HepG2 (cell line): ENCODE results near the gene DLG2. TPM values are rescaled to one million over a fixed set of nuclear protein-coding genes. Genes with fewer than 3 reads are reported as not detected.

Experiments used
- ATAC-seq: fragments of 200-7000 bp; cut with Tn5 transposase; 3 replicates; pipeline ENCODE4 v1.9.1; 2020; ENCODE audit warnings: mild to moderate bottlenecking, moderate library complexity
- BruUV-seq: library from RNA; stranded (reverse); fragments of 400-500 nt; replicated peaks from 2 replicates; lab custom pipeline; 2021; lab: Mats Ljungman, UMichigan
- CTCF ChIA-PET: fragments of 300-600 bp; formaldehyde crosslinking; extraction: SDS; loops from one replicate; lab custom pipeline; 2021; ENCODE audit warnings: low total read pairs, inconsistent platforms, low intra/inter-chr PET ratio; lab: Yijun Ruan, JAX
- POLR2A ChIA-PET: fragments of 350-600 bp; sonication (Branson Sonifier 250); formaldehyde crosslinking; loops from one replicate; lab custom pipeline; 2020; ENCODE audit warnings: antibody characterized with exemption, inconsistent platforms; lab: Yijun Ruan, JAX
- DNase-seq: peaks from one replicate; pipeline ENCODE4 v3.0.0-alpha.2; 2015; ENCODE audit warnings: low spot score
- FAIRE-seq: peaks from 3 replicates; lab custom pipeline; 2011; peaks lifted over from hg19 to GRCh38; lab: Jason Lieb, UNC
- H2AFZ ChIP-seq: one replicate; pipeline ENCODE4 v1.6.1; 2011; ENCODE audit warnings: low read length, inconsistent platforms
- H3K27ac ChIP-seq: fragments of 300-600 bp; 3 replicates; pipeline ENCODE4 v1.8.0; 2011; ENCODE audit warnings: mixed run types, mild to moderate bottlenecking, mixed read lengths, low read length, inconsistent platforms; ENCODE audit not compliant: insufficient read depth; ENCODE audit errors: extremely low read length
- H3K27me3 ChIP-seq, 2 experiments: fragments of 200-600 bp in 1 of 2; 2 replicates in 1 of 2; 3 replicates in 1 of 2; pipeline versions ENCODE4 v1.6.0 to v1.8.0; 2011; ENCODE audit warnings: low read length in 2 of 2, mild to moderate bottlenecking in 2 of 2, moderate library complexity in 2 of 2, inconsistent platforms in 1 of 2; ENCODE audit not compliant: insufficient read depth in 2 of 2, control insufficient read depth in 1 of 2
- H3K36me3 ChIP-seq, 2 experiments: fragments of 200-600 bp in 1 of 2; replicated peaks in 1 of 2; 2 replicates in 1 of 2; 3 replicates in 1 of 2; pipeline versions ENCODE4 v1.5.1 to v1.8.0; 2011; ENCODE audit warnings: low read length in 2 of 2, inconsistent platforms in 1 of 2; ENCODE audit not compliant: insufficient read depth in 2 of 2, control insufficient read depth in 1 of 2
- H3K4me1 ChIP-seq: 2 replicates; pipeline ENCODE4 v1.5.1; 2012; ENCODE audit warnings: low read length, inconsistent platforms; ENCODE audit not compliant: insufficient read depth
- H3K4me2 ChIP-seq: 2 replicates; pipeline ENCODE4 v1.6.0; 2011; ENCODE audit warnings: low read depth, low read length, inconsistent platforms
- H3K4me3 ChIP-seq, 3 experiments: fragments of 200-600 bp in 1 of 3; sonication (generic), shearing (Covaris generic) in 1 of 3; replicated peaks in 1 of 3; 2 replicates each; pipeline ENCODE4 v1.5.1; 2011 to 2016; ENCODE audit warnings: low read length in 3 of 3, inconsistent platforms in 2 of 3, low read depth in 2 of 3, mild to moderate bottlenecking in 2 of 3, control low read depth in 1 of 3, mixed read lengths in 1 of 3; ENCODE audit not compliant: insufficient read depth in 1 of 3
- H3K79me2 ChIP-seq: one replicate; pipeline ENCODE4 v1.6.1; 2011; ENCODE audit warnings: low read length, inconsistent platforms; ENCODE audit not compliant: insufficient read depth
- H3K9ac ChIP-seq: 2 replicates; pipeline ENCODE4 v1.6.0; 2011; ENCODE audit warnings: mild to moderate bottlenecking, low read depth, low read length, inconsistent platforms; ENCODE audit not compliant: insufficient read depth
- H3K9me3 ChIP-seq: 2 replicates; pipeline ENCODE4 v1.5.1; 2012; ENCODE audit warnings: mild to moderate bottlenecking, low read length
- H4K20me1 ChIP-seq: 2 replicates; pipeline ENCODE4 v1.6.0; 2011; ENCODE audit warnings: inconsistent platforms, mild to moderate bottlenecking, low read length, moderate library complexity; ENCODE audit not compliant: insufficient read depth
- CBX5 ChIP-seq: sonication (generic); formaldehyde crosslinking; IDR thresholded peaks from 2 replicates; pipeline ENCODE4 v1.4.0; 2020; ENCODE audit warnings: missing genetic modification reagents, borderline replicate concordance
- FLYWCH1 ChIP-seq: sonication (generic); formaldehyde crosslinking; IDR thresholded peaks from 2 replicates; pipeline ENCODE4 v1.8.1; 2023; ENCODE audit warnings: mild to moderate bottlenecking, missing genetic modification reagents
- FUBP1 ChIP-seq: sonication (generic); formaldehyde crosslinking; IDR thresholded peaks from 2 replicates; pipeline ENCODE4 v1.5.1; 2020; ENCODE audit warnings: missing genetic modification reagents, mild to moderate bottlenecking, borderline replicate concordance
- HNF1B ChIP-seq: sonication (generic); formaldehyde crosslinking; IDR thresholded peaks from 2 replicates; pipeline ENCODE4 v1.5.1; 2020; ENCODE audit warnings: mild to moderate bottlenecking, moderate library complexity, missing genetic modification reagents
- KAT7 ChIP-seq: IDR thresholded peaks from 2 replicates; pipeline ENCODE4 v1.6.1; 2018; ENCODE audit warnings: borderline replicate concordance, missing compliant biosample characterization
- PCBP1 ChIP-seq: fragments of 200-400 bp; formaldehyde crosslinking; IDR thresholded peaks from 2 replicates; pipeline ENCODE4 v1.6.1; 2017; ENCODE audit warnings: mild to moderate bottlenecking, low read depth, low read length, borderline replicate concordance
- REXO4 ChIP-seq: sonication (generic); formaldehyde crosslinking; IDR thresholded peaks from 2 replicates; pipeline ENCODE4 v1.8.0; 2022; ENCODE audit warnings: missing genetic modification reagents, mild to moderate bottlenecking, borderline replicate concordance
- ZEB1 ChIP-seq: IDR thresholded peaks from 2 replicates; pipeline ENCODE4 v1.6.1; 2012; ENCODE audit warnings: mild to moderate bottlenecking, low read depth, inconsistent platforms; ENCODE audit not compliant: insufficient replicate concordance
- ZNF773 ChIP-seq: sonication (generic); formaldehyde crosslinking; IDR thresholded peaks from 2 replicates; pipeline ENCODE4 v1.4.0; 2020; ENCODE audit warnings: missing genetic modification reagents, borderline replicate concordance
- whole genome bisulfite sequencing: methylation state at CpG from one replicate; pipeline ENCODE4 v1.1.6; 2017; ENCODE audit warnings: low lambda C conversion rate; 5-methylcytosine and 5-hydroxymethylcytosine counted together
- in situ Hi-C: cut with HindIII; loops from 2 replicates; pipeline ENCODE4 v1.10.0; 2017; ENCODE audit warnings: low pct_unique_long_range_greater_than_20kb; ENCODE audit not compliant: extremely low pct_ligation_motif_present
- intact Hi-C: fragments of 100-400 bp; cut with micrococcal nuclease; formaldehyde crosslinking; loops from one replicate; pipeline ENCODE4 v1.10.0; 2022; ENCODE audit not compliant: unreplicated experiment
- polyA plus RNA-seq, 8 experiments: library from polyadenylated mRNA; depleted of rRNA in 3 of 8; stranded (reverse) in 7 of 8; unstranded in 1 of 8; fragments of >200 nt; fragmentation: Illumina TruSeq in 4 of 8; extraction: Trizol in 4 of 8; gene quantifications; 2 replicates each; pipeline versions ENCODE4 v1.2.1 to v1.2.3, GENCODE V29; 2011 to 2016; ENCODE audit warnings: low read depth in 4 of 8, missing spikeins in 1 of 8, mixed read lengths in 1 of 8; ENCODE audit not compliant: insufficient read depth in 1 of 8
- total RNA-seq, 5 experiments: library from RNA; depleted of rRNA; stranded (reverse); fragments of >200 nt; fragmentation: Illumina TruSeq; extraction: Trizol; gene quantifications; 2 replicates each; pipeline ENCODE4 v1.2.3, GENCODE V29; 2016; ENCODE audit warnings: low read depth in 1 of 5

The DLG2 gene
- total and polyA plus RNA-seq, 2 of the 13 experiments (the other 11 are each of a cell fraction or from before 2014, with no cell fraction given), result 0.46 to 1.0 TPM

- intact Hi-C loops (no loop called here), in situ Hi-C loops (no loop called here)
- no peak for TF ChIP-seq HNF1B (CRISPR knock-in tag)
- TF ChIP-seq ZNF773 (CRISPR knock-in tag), result no peak
- TF ChIP-seq CBX5 (CRISPR knock-in tag), result no peak
- TF ChIP-seq PCBP1, result no peak
- TF ChIP-seq KAT7 (CRISPR knock-in tag), result no peak
- H3K4me2 ChIP-seq, result no peak overlapping the region
- H3K36me3 ChIP-seq, result no peaks in the 10 kb centered on the region
- ChIA-PET POLR2A (no interaction called here), CTCF (no interaction called here)
- DNase-seq, result no peak
- no peaks in the 10 kb centered on the region for H3K79me2 ChIP-seq
- no peak overlapping the region for H3K27ac ChIP-seq
- no TSS peak for BruUV-seq
- no peaks in the 10 kb centered on the region for H3K27me3 ChIP-seq
- no peak for FAIRE-seq
- no peaks in the 10 kb centered on the region for H3K4me1 ChIP-seq
- WGBS, result 0% methylated on average over 1 of the region's 1 CpG
- no peak overlapping the region for H3K4me3 ChIP-seq
- no peak overlapping the region for H3K9ac ChIP-seq
- no peaks in the 10 kb centered on the region for H4K20me1 ChIP-seq
- no peak overlapping the region for H2AFZ ChIP-seq
- H3K9me3 ChIP-seq, result peaks cover 22% of the 10 kb centered on the region; the same call in 1 of the 2 replicates
- no peak for ATAC-seq
Measured at GRCh38 chr11:83862691-83863090, 1764.5 kb downstream of the DLG2 start.

GRCh38 chr11:83862033-83862432 is 1765.1 kb downstream of the DLG2 start:
- intact Hi-C loops, result no loop called here
- ATAC-seq (no peak), FAIRE-seq (no peak), DNase-seq (no peak)
- no peaks in the 10 kb centered on the region for H4K20me1 ChIP-seq
- no peak overlapping the region for H3K4me3 ChIP-seq
- ChIA-PET POLR2A (no interaction called here), CTCF (no interaction called here)
- no TSS peak for BruUV-seq
- H3K27me3 ChIP-seq, result no peaks in the 10 kb centered on the region
- H3K9ac ChIP-seq, result no peak overlapping the region
- WGBS, result 27% methylated on average over 3 of the region's 3 CpGs
- no peak overlapping the region for H3K27ac ChIP-seq
- TF ChIP-seq FUBP1 (CRISPR knock-in tag) (no peak), ZEB1 (no peak), REXO4 (CRISPR knock-in tag) (no peak), FLYWCH1 (CRISPR knock-in tag) (no peak)
- H3K79me2 ChIP-seq, result no peaks in the 10 kb centered on the region
- in situ Hi-C loops, result no loop called here
- no peaks in the 10 kb centered on the region for H3K4me1 ChIP-seq
- peaks cover 29% of the 10 kb centered on the region for H3K9me3 ChIP-seq
- no peaks in the 10 kb centered on the region for H3K36me3 ChIP-seq
- no peak overlapping the region for H2AFZ ChIP-seq
- H3K4me2 ChIP-seq, result no peak overlapping the region
